Cardiac muscle cell (in vitro differentiated cells and primary cell): ENCODE data around the gene AJAP1. TPM values are rescaled to one million over a fixed set of nuclear protein-coding genes. Genes with fewer than 3 reads are reported as not detected.

Experiments
- DNase-seq, 2 donors: peaks; one replicate each; pipeline versions ENCODE4 v3.0.0 to v3.0.0-alpha.2; 2010 to 2017; ENCODE audit warnings: low read depth in 1 of 2, low spot score in 1 of 2
- H3K27ac ChIP-seq: fragments of 200-600 bp; sonication (generic); 2 replicates; pipeline ENCODE4 v1.5.1; 2016
- H3K27me3 ChIP-seq: fragments of 200-600 bp; sonication (generic); 2 replicates; pipeline ENCODE4 v1.6.0; 2016; ENCODE audit warnings: control low read depth
- H3K36me3 ChIP-seq: fragments of 200-600 bp; sonication (generic); 2 replicates; pipeline ENCODE4 v1.5.1; 2016; ENCODE audit warnings: control low read depth
- H3K4me1 ChIP-seq: fragments of 200-600 bp; sonication (generic); 2 replicates; pipeline ENCODE4 v1.8.1; 2017; ENCODE audit warnings: low read depth, mild to moderate bottlenecking, mixed run types
- H3K4me3 ChIP-seq: fragments of 200-600 bp; sonication (generic); 2 replicates; pipeline ENCODE4 v1.5.1; 2016; ENCODE audit warnings: mild to moderate bottlenecking
- H3K9me3 ChIP-seq: fragments of 200-600 bp; sonication (generic); 2 replicates; pipeline ENCODE4 v1.5.1; 2017; ENCODE audit warnings: low read depth, mild to moderate bottlenecking, control low read depth
- CTCF ChIP-seq: IDR thresholded peaks from 2 replicates; pipeline ENCODE4 v1.5.1; 2012; ENCODE audit warnings: low read depth, mild to moderate bottlenecking, low read length
- polyA plus RNA-seq: library from polyadenylated mRNA; unstranded; fragments of >200 nt; fragmentation: Nextera tagmentation; extraction: Ambion mirVana; gene quantifications from 2 replicates; pipeline ENCODE4 v1.2.1, GENCODE V29; 2016
- total RNA-seq: library from RNA; depleted of rRNA; stranded (reverse); fragments of >200 nt; gene quantifications from 2 replicates; pipeline ENCODE4 v1.2.3, GENCODE V29; 2016

The AJAP1 gene
- total and polyA plus RNA-seq, 2 experiments from 2014 or later: not detected

DNA sequence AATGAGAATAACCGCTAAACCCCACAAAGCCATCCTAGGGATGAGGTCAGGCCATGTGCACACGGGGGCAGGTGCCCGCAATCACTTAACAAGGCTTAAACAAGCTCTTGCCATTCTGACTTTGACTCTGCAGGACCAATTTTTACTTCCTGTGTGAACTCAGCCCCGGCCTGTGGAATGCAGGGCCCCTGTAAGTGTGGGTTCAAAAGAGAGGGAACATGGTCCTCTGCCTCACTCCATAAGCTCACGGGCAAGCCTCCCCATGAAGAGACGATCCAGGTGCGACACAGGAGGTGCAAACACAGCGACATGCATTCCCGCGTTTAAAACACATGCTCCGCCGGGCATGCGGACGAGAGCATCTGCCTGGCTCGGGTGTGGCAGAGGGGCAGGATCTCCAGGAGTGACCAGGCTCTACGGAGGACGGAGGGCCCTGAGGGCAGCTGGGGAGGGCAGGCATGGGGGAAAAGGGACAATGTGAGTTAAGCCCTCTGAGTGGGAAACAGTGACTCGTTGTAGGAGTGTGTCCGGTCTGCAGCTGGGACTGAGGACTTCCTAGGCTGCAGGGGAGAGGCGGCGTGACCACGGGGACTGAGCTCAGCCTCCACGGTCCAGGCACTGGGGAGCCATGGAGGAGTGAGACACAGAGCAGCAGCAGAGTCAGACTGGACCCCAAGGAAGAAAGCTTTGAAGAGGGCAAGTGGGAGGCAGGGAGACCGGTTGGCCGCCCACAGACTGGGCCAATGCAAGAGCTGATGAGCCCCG is 40.6 kb upstream of the AJAP1 start:
- no peaks in the 10 kb centered on the region for H3K36me3 ChIP-seq
- TF ChIP-seq CTCF: no peak
- no peak overlapping the region for H3K27ac ChIP-seq
- H3K27me3 ChIP-seq: no peaks in the 10 kb centered on the region
- DNase-seq: no peak
- no peaks in the 10 kb centered on the region for H3K4me1 ChIP-seq
- no peaks in the 10 kb centered on the region for H3K9me3 ChIP-seq
- no peak overlapping the region for H3K4me3 ChIP-seq

DNA sequence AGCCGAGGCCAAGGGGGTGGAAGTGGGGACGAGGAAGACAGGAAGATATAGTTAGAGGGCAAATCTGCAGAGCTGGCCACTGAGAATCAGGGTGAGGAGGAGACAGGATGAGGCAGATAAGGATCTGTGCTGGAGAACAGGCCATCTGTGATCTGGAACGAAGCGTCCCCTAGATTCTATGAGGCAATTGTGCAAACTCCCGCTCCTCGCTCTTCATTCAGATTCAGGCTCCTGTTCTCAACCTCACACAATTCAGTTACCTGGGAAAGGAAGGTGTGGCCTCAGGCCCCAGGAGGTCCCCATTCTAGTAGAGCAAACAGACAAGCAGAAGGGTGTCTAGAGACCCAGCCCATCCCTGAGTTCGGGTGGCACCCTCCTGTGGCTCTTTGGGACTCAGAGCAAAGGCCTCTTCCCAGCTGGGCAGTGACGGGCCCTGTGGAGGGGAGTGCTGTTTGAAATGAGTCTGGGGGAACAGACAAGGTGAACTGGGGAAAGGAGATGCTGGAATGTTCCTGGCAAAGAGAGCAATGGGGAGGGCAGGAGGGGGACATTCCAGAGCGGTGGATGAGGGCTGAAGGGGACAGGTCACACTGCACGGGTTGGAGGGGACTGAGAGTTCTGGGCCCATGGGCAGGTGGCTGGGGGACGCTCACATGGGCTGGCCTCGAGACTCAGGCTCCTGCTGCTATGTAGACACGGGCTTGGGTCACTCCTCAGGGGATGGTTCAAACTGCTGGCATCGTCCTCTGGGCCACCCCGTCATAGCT is 39.9 kb upstream of the AJAP1 start:
- no peak for DNase-seq

DNA sequence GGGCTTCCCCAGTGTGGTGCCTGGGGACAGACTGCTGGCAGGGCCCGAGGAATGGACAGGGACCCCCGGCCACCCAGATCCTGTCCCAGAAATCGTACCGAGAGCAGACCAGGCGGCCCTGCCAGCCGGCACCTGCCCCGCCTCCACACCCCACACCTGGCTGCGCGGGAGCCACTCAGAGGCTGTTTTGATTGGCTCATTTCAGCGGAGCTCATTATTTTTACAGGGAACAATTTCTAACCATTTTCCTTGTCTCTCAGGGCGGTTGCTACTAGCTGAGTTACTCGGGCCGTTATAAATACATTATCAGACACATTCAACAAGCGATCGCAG is 39.3 kb upstream of the AJAP1 start:
- no peak overlapping the region for H3K27ac ChIP-seq
- H3K9me3 ChIP-seq: no peaks in the 10 kb centered on the region
- H3K4me3 ChIP-seq: no peak overlapping the region
- no peaks in the 10 kb centered on the region for H3K36me3 ChIP-seq
- no peaks in the 10 kb centered on the region for H3K4me1 ChIP-seq
- DNase-seq: no peak
- no peak for TF ChIP-seq CTCF
- no peaks in the 10 kb centered on the region for H3K27me3 ChIP-seq

More for the DNA sequence above, 39.9 kb upstream of the AJAP1 start:
- Histone ChIP-seq H3K4me1 (no peaks in the 10 kb centered on the region), H3K4me3 (no peak overlapping the region), H3K27ac (no peak overlapping the region), H3K27me3 (no peaks in the 10 kb centered on the region), H3K9me3 (no peaks in the 10 kb centered on the region), H3K36me3 (no peaks in the 10 kb centered on the region)
- no peak for TF ChIP-seq CTCF

- TF ChIP-seq CTCF: no peak
- Histone ChIP-seq H3K36me3 (no peaks in the 10 kb centered on the region), H3K4me1 (no peaks in the 10 kb centered on the region), H3K27me3 (no peaks in the 10 kb centered on the region), H3K9me3 (no peaks in the 10 kb centered on the region), H3K4me3 (no peak overlapping the region), H3K27ac (no peak overlapping the region)
- DNase-seq: no peak
Observed at GRCh38 chr1:4615501-4615900, 38.9 kb upstream of the AJAP1 start.

GRCh38 chr1:4616831-4617465 is 37.5 kb upstream of the AJAP1 start:
- Histone ChIP-seq H3K4me1 (no peaks in the 10 kb centered on the region), H3K36me3 (no peaks in the 10 kb centered on the region), H3K4me3 (no peak overlapping the region), H3K27me3 (no peaks in the 10 kb centered on the region), H3K27ac (no peak overlapping the region), H3K9me3 (no peaks in the 10 kb centered on the region)
- no peak for DNase-seq
- TF ChIP-seq CTCF: no peak
